Measurements from ENCODE around the gene LHX3. TPM values are rescaled to one million over a fixed set of nuclear protein-coding genes. Genes with fewer than 3 reads are reported as not detected.

LHX3 gene
- total and polyA plus RNA-seq, 2 donors (not counting 1 experiment from before 2014, with no cell fraction given): not detected

GRCh38 chr9:136173648-136174290 lies 31.2 kb downstream of the LHX3 start:
- no peak for DNase-seq (ENCODE audit: low read depth in 2 of 2)
- Histone ChIP-seq H3K4me2 (ENCODE audit: extremely low read depth, insufficient read depth, low read length) (no peak overlapping the region), H2AFZ (ENCODE audit: low read length) (no peak overlapping the region), H3K9me3 (ENCODE audit: control insufficient read depth, insufficient read depth, low read depth, low read length) (no peaks in the 10 kb centered on the region), H3K4me1 (ENCODE audit: control insufficient read depth, extremely low read depth, insufficient read depth, low read length) (no peaks in the 10 kb centered on the region), H4K20me1 (ENCODE audit: control insufficient read depth, extremely low read depth, insufficient read depth, low read length) (no peaks in the 10 kb centered on the region), H3K27ac (ENCODE audit: insufficient read depth, low read length) (no peak overlapping the region), H3K27me3 (ENCODE audit: control insufficient read depth, insufficient read depth, low read length) (peaks cover 6% of the 10 kb centered on the region), H3K4me3 (replicated peaks in 1 of 4; ENCODE audit: control extremely low read depth in 1 of 4, insufficient read depth in 1 of 4, low read depth in 3 of 4, low read length in 4 of 4) (no peak overlapping the region), H3K79me2 (ENCODE audit: control insufficient read depth, insufficient read depth, low read length) (no peaks in the 10 kb centered on the region), H3K36me3 (ENCODE audit: control insufficient read depth, insufficient read depth, low read length) (no peaks in the 10 kb centered on the region), H3K9ac (ENCODE audit: insufficient read depth, low read length) (no peak overlapping the region)
- no peak for TF ChIP-seq CTCF (conservative IDR thresholded peaks at IDR 0.05 in 1 of 2, IDR thresholded peaks at IDR 0.05 in 1 of 2; ENCODE audit: low read depth in 1 of 2, low read length in 2 of 2)
- TF ChIP-seq EZH2 (IDR thresholded peaks at IDR 0.05; ENCODE audit: low read length, missing control alignments): no peak

DNA sequence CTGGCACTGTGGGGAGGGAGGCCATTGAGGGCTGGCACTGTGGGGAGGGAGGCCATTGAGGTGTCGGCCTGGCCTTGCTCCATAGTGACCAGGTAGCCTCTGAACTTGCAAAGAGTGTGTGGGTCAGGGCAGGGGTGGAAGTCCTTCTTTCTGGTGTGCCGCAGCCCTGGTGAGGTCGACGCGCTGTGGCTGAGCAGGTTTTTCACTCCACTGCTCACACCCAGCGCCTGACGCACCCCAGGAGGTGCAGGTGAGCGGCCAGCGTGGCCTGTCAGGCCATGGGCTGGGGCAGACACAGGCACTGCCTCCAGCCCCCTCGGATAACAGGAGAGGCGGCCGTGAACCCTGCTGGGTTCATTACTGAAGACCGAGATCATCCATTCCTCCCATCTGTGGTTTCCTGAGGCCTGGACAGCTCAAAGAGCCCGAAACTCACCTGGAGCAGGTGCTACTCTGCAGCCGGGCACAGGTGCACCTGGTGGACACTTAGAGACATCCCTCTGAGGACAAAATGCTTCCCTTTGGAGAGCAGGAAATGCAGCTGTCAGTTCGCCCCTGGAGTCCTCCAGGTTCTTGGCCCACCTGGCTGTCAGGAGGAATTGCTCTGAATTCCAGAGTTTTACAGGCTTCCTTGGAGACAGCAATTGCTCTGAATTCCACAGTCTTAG lies 32.4 kb downstream of the LHX3 start:
- Histone ChIP-seq H4K20me1 (ENCODE audit: control insufficient read depth, extremely low read depth, insufficient read depth, low read length) (no peaks in the 10 kb centered on the region), H3K9me3 (ENCODE audit: control insufficient read depth, insufficient read depth, low read depth, low read length) (no peaks in the 10 kb centered on the region), H3K79me2 (ENCODE audit: control insufficient read depth, insufficient read depth, low read length) (no peaks in the 10 kb centered on the region), H3K36me3 (ENCODE audit: control insufficient read depth, insufficient read depth, low read length) (no peaks in the 10 kb centered on the region), H3K27ac (ENCODE audit: insufficient read depth, low read length) (no peak overlapping the region), H3K4me2 (ENCODE audit: extremely low read depth, insufficient read depth, low read length) (no peak overlapping the region), H3K9ac (ENCODE audit: insufficient read depth, low read length) (no peak overlapping the region), H3K27me3 (ENCODE audit: control insufficient read depth, insufficient read depth, low read length) (peaks cover 7% of the 10 kb centered on the region), H3K4me3 (replicated peaks in 1 of 4; ENCODE audit: control extremely low read depth in 1 of 4, insufficient read depth in 1 of 4, low read depth in 3 of 4, low read length in 4 of 4) (no peak overlapping the region), H2AFZ (ENCODE audit: low read length) (no peak overlapping the region), H3K4me1 (ENCODE audit: control insufficient read depth, extremely low read depth, insufficient read depth, low read length) (no peaks in the 10 kb centered on the region)
- DNase-seq (ENCODE audit: low read depth in 2 of 2): no peak
- TF ChIP-seq CTCF (conservative IDR thresholded peaks at IDR 0.05 in 1 of 2, IDR thresholded peaks at IDR 0.05 in 1 of 2; ENCODE audit: low read depth in 1 of 2, low read length in 2 of 2) (no peak), EZH2 (IDR thresholded peaks at IDR 0.05; ENCODE audit: low read length, missing control alignments) (no peak)

DNA sequence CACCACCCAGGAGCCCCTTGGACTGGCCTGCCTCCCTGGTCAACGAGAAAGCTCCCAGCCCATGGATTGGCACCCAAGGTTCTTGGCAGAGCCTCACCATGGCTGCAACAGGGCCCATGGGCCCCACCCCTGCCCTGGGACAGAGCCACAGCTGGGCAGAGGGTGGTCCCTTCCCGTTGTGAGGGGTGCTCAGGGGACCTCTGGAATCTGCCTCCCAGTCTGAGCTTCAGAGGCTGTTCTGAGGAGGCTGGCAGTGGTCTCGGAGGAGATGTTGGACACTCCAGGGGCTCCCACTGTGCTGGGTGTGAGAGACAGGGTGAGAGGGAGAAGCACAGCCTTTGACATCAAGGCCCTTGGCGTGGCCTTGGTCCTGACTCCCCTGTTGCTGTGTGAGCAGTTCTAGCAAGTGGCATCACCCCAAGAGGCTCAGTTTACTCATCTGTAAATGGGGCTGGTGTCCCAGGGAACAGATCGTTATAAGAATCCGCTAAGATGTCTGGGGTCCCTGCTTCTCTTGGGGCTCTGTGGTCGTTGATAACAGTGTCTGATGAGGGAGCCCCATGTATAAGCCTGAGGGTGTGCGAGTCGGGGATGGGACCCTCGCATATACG lies 33.0 kb downstream of the LHX3 start:
- Histone ChIP-seq H3K9me3 (ENCODE audit: control insufficient read depth, insufficient read depth, low read depth, low read length) (no peaks in the 10 kb centered on the region), H3K9ac (ENCODE audit: insufficient read depth, low read length) (no peak overlapping the region), H4K20me1 (ENCODE audit: control insufficient read depth, extremely low read depth, insufficient read depth, low read length) (no peaks in the 10 kb centered on the region), H3K4me3 (replicated peaks in 1 of 4; ENCODE audit: control extremely low read depth in 1 of 4, insufficient read depth in 1 of 4, low read depth in 3 of 4, low read length in 4 of 4) (no peak overlapping the region), H2AFZ (ENCODE audit: low read length) (no peak overlapping the region), H3K27ac (ENCODE audit: insufficient read depth, low read length) (no peak overlapping the region), H3K27me3 (ENCODE audit: control insufficient read depth, insufficient read depth, low read length) (peaks cover 7% of the 10 kb centered on the region), H3K79me2 (ENCODE audit: control insufficient read depth, insufficient read depth, low read length) (no peaks in the 10 kb centered on the region), H3K4me2 (ENCODE audit: extremely low read depth, insufficient read depth, low read length) (no peak overlapping the region), H3K36me3 (ENCODE audit: control insufficient read depth, insufficient read depth, low read length) (no peaks in the 10 kb centered on the region), H3K4me1 (ENCODE audit: control insufficient read depth, extremely low read depth, insufficient read depth, low read length) (no peaks in the 10 kb centered on the region)
- peak in 1 of 2 donors; percentile 7 for DNase-seq (ENCODE audit: low read depth in 2 of 2)
- TF ChIP-seq EZH2 (IDR thresholded peaks at IDR 0.05; ENCODE audit: low read length, missing control alignments) (no peak), CTCF (conservative IDR thresholded peaks at IDR 0.05 in 1 of 2, IDR thresholded peaks at IDR 0.05 in 1 of 2; ENCODE audit: low read depth in 1 of 2, low read length in 2 of 2) (no peak)
